ENCODE measurements around the gene PNMA1.

PNMA1 gene

DNA sequence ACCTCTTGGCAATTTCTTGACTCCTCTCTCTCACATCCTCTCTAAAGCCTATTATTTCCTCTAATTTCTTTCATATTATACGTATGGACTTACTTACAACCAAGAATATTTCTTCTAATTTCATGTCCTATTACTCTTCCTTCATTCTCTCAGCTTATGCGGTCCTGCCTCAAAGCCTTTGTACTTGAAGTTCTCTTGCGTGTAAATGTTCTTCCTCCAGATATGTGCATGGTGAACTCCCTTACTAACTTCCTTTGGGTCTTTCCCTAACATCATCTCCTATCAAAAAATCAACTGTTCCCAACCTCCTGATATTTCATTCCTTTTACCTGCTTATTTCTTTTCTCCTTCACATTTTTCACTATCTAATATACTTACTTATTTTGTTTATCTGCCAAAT is 46.3 kb downstream of the PNMA1 start:
- no peak for FAIRE-seq
- DNase-seq (ENCODE audit: low spot score), result no peak

DNA sequence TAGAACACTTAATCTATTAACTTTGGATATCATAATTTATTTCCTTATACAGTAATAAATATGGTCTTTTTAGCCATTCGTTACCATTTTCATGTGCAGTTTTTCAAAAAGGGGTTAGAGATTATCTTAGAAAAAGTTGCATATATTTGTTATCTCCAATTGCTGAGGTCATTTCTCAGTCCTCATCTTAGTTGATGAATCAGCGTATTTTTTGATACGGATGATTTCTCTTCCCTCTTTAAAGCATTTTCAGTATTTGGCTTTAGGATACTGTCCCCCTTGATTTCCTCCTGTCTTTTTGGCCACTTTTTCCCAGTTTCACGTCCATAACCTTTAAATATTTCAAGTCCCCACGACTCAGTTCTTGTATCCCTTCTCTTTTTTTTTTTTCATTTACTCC is 47.6 kb downstream of the PNMA1 start:
- no peak for FAIRE-seq

GRCh38 chr14:73665130-73665529 is 49.1 kb downstream of the PNMA1 start:
- no peak for DNase-seq (ENCODE audit: low spot score)
- FAIRE-seq, result no peak

More for the DNA sequence above, 47.6 kb downstream of the PNMA1 start:
- DNase-seq (ENCODE audit: low spot score), result no peak

GRCh38 chr14:73663548-73664212 is 50.5 kb downstream of the PNMA1 start:
- DNase-seq (ENCODE audit: low spot score), result no peak
- peak; percentile 76 for FAIRE-seq

GRCh38 chr14:73662487-73662943 is 51.7 kb downstream of the PNMA1 start:
- FAIRE-seq (peak; percentile 97), DNase-seq (ENCODE audit: low spot score) (peak; percentile 91)

GRCh38 chr14:73661872-73662271 is 52.3 kb downstream of the PNMA1 start:
- DNase-seq (ENCODE audit: low spot score) (no peak), FAIRE-seq (no peak)

Data from urothelium cell line (cell line).